ENCODE measurements around the gene PLEKHH1. TPM values are rescaled to one million over a fixed set of nuclear protein-coding genes. Genes with fewer than 3 reads are reported as not detected.

PLEKHH1 gene
- total RNA-seq, 2 experiments from 2014 or later: 0.53 to 0.63 TPM

DNA sequence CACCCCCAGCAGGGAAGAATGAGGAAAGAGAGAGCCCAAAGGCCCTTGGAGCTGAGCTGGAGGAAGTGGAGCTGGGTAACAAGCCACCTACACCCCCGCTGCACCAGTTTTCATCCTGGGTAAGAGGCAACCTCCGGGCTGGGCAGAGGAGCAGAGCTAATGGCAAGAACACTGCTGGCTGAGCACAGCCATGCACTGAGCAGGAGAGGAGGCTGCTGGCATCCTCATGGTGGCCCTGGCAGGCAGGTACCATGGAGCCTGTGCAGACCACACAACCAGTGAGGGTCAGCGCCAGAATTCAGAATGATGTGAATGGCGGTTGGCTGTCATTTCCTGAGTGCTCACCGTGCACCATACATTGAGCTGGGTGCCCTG lies 29.7 kb downstream of the PLEKHH1 start:
- peaks cover 8% of the 10 kb centered on the region for H3K27me3 Mint-ChIP-seq
- H3K9me3 Mint-ChIP-seq: no peaks in the 10 kb centered on the region
- DNase-seq: no peak
- ChIA-PET CTCF (interaction anchor here (1.8 kb wide), 1 partner anchor 8 kb away, joined by 6 read pairs; no protein-coding TSS in a partner anchor), POLR2A (no interaction called here)
- no peaks in the 10 kb centered on the region for H3K36me3 Mint-ChIP-seq (ENCODE audit: low read depth)
- H3K4me1 Mint-ChIP-seq: peaks cover 6% of the 10 kb centered on the region
- H3K4me3 Mint-ChIP-seq: no peak overlapping the region
- no peak overlapping the region for H3K27ac Mint-ChIP-seq

DNA sequence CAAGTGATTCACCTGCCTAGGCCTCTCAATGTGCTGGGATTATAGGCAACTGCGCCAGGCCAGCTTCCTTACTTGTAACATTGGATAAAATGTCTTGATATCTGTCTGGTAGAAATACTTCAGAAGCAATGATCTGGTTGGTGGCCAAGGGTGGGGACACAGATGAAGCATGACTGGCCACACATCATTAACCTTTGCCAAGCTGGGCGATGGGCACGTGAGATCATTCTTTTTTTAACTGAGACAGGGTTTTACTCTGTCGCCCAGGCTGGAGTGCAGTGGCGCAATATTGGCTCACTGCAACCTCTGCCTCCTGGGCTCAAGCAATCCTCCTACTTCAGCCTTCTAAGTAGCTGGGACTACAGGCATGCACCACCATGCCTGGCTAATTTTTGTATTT lies 31.1 kb downstream of the PLEKHH1 start:
- no peak for DNase-seq
- Mint-ChIP-seq H3K4me1 (peaks cover 6% of the 10 kb centered on the region), H3K27ac (no peak overlapping the region), H3K9me3 (no peaks in the 10 kb centered on the region), H3K36me3 (ENCODE audit: low read depth) (no peaks in the 10 kb centered on the region), H3K4me3 (no peak overlapping the region), H3K27me3 (peaks cover 1% of the 10 kb centered on the region)
- POLR2A ChIA-PET: no interaction called here
- CTCF ChIA-PET: interaction anchor here (1.9 to 2.2 kb wide), 2 partner anchors 38 to 140 kb away, joined by 5 to 6 read pairs; no protein-coding TSS in a partner anchor

DNA sequence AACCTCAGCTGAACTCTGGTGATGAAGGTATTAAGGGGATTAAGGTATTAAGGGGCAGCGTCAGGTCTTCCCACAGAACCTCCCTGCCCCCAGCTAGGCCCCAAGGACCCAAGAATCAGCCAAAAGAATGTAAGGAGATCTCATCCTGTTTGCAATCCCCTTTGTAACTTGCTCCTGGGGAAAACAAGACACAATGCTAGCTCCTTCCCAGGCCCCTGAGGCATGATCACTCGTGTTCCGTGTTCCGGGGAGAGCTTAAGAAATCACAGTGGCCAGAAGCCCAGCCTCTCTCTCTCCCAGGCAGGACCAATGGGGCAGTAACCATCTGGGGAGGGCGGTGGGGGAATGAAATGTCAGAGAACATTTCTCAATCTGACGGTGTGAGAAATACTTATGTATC lies 33.8 kb downstream of the PLEKHH1 start:
- Mint-ChIP-seq H3K27ac (no peak overlapping the region), H3K9me3 (no peaks in the 10 kb centered on the region), H3K27me3 (no peaks in the 10 kb centered on the region), H3K36me3 (ENCODE audit: low read depth) (no peaks in the 10 kb centered on the region), H3K4me3 (no peak overlapping the region), H3K4me1 (peaks cover 6% of the 10 kb centered on the region)
- DNase-seq: no peak
- ChIA-PET POLR2A (no interaction called here), CTCF (interaction anchor here (1.0 to 1.8 kb wide), 2 partner anchors 40 to 139 kb away, joined by 3 to 6 read pairs; no protein-coding TSS in a partner anchor)

DNA sequence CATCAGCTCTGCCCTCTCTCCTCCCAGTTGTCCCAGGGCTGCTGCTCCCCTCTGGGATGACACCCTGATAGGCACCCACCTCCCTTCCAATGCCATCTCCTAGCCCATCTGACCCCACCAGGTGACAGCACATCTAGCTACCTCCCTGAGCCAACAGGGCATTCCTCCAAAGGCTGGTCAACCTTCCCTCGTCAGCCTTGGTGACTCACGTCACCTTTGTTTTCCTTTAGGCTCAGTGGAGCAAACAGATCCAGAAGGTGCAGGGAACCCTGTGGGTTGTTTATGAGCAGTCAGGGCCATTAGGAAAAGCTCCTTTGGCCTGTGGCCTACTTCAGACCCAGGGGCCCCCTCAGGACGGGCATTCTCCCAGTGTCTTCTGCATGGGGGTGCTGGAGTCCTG lies 34.6 kb downstream of the PLEKHH1 start:
- Mint-ChIP-seq H3K4me1 (peaks cover 6% of the 10 kb centered on the region), H3K36me3 (ENCODE audit: low read depth) (no peaks in the 10 kb centered on the region), H3K9me3 (no peaks in the 10 kb centered on the region), H3K4me3 (no peak overlapping the region), H3K27me3 (no peaks in the 10 kb centered on the region), H3K27ac (no peak overlapping the region)
- ChIA-PET CTCF (interaction anchor here (1.0 kb wide), 1 partner anchor 41 kb away, joined by 3 read pairs; no protein-coding TSS in a partner anchor), POLR2A (no interaction called here)
- DNase-seq: no peak

DNA sequence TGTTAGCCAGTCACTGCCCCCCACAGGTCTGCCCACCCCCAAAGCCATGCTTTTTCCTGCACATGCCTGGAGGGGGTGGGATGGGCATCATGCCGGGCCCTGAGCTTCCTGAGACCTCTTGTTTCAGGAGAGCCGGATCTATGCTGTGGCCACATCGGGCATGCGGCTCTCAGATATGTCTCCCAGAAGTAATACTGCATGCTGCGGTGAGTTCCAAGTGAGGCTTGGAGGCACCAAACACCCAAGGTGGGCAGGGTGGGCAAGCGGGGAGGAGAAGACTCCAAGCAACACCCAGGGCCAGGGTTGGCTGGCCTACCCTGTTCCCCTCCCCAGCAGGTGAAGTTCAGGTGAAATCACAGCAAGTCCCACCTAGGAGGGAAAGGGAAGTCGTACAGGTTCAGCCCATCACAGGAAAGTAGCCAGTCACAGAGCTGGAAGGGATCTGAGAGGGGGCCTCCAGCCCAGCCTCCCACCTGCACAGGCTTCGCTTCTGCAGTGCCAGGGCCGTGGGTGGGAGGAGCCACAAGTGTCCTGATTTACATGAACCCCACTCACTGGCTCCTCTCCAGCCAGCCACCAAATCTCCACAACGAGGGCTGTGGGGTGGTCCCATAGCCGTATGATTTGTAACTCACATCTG lies 36.0 kb downstream of the PLEKHH1 start:
- CTCF ChIA-PET: interaction anchor here (1.8 to 4.8 kb wide), 3 partner anchors 42 to 141 kb away, joined by 8 to 137 read pairs (median 42); no protein-coding TSS in a partner anchor
- Mint-ChIP-seq H3K4me3 (no peak overlapping the region), H3K9me3 (no peaks in the 10 kb centered on the region), H3K36me3 (ENCODE audit: low read depth) (no peaks in the 10 kb centered on the region), H3K27me3 (no peaks in the 10 kb centered on the region), H3K4me1 (peaks cover 6% of the 10 kb centered on the region), H3K27ac (no peak overlapping the region)
- no peak for DNase-seq
- POLR2A ChIA-PET: no interaction called here

DNA sequence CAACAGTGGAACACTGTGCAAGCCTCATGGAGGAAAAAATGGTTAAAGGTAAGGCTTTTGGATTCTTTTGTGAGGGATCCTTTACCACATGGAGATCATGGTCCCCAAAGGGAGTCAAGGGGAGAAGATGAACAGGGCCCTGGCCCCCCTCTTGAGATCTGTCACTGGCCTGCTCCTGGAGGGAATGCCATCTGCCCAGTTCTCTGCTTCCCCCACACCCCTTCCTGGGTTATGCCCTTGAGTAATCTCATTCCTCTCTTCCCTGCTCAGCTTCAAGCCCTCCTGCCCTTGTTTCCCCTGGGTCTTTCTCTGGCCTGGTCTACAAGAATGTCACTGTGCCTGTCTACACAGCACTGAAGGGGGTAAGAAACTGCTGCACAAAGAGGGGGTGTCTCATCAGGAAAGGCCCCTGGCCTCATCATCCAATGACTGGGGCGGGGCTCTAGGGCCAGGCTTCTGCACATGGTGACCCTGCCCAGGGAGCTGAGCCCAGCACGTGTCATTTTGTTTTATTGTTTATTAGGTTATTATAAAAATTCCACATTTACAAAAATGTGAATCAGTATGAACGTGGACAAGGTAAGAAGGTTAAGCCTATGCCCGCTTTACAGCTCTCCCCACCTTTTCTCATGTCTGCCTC lies 36.7 kb downstream of the PLEKHH1 start:
- no peak for DNase-seq

DNA sequence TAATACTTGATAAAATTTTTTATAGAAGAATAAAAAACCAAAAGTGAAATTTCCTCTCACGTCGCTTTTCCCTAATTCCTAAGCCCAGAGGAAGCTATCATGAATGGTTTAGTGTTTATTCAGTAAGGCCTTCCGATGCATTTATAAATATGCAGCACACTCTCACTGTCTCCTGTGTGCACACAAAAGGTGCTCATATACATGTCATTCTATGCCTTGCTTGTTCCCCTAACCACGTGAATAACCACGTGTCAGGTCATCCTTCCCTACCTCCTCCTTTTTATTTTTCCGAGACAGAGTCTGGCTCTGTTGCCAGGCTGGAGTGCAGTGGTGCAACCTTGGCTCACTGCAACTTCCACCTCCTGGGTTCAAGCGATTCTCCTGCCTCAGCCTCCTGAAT lies 37.4 kb downstream of the PLEKHH1 start:
- Mint-ChIP-seq H3K27me3 (no peaks in the 10 kb centered on the region), H3K4me1 (peaks cover 6% of the 10 kb centered on the region), H3K9me3 (no peaks in the 10 kb centered on the region), H3K27ac (no peak overlapping the region), H3K4me3 (no peak overlapping the region), H3K36me3 (ENCODE audit: low read depth) (no peaks in the 10 kb centered on the region)
- POLR2A ChIA-PET: interaction anchor here (1.9 kb wide), 1 partner anchor 143 kb away, joined by 5 read pairs; no protein-coding TSS in a partner anchor
- no peak for DNase-seq
- CTCF ChIA-PET: interaction anchor here (0.9 to 4.8 kb wide), 13 partner anchors 8 to 150 kb away, joined by 3 to 137 read pairs (median 6); partner anchors contain the start of gene TMEM229B

More for the DNA sequence above, 36.7 kb downstream of the PLEKHH1 start:
- ChIA-PET CTCF (interaction anchor here (0.9 to 4.8 kb wide), 8 partner anchors 8 to 142 kb away, joined by 3 to 137 read pairs (median 6); no protein-coding TSS in a partner anchor), POLR2A (no interaction called here)
- Mint-ChIP-seq H3K27ac (no peak overlapping the region), H3K9me3 (no peaks in the 10 kb centered on the region), H3K4me3 (no peak overlapping the region), H3K36me3 (ENCODE audit: low read depth) (no peaks in the 10 kb centered on the region), H3K4me1 (peaks cover 6% of the 10 kb centered on the region), H3K27me3 (no peaks in the 10 kb centered on the region)

DNA sequence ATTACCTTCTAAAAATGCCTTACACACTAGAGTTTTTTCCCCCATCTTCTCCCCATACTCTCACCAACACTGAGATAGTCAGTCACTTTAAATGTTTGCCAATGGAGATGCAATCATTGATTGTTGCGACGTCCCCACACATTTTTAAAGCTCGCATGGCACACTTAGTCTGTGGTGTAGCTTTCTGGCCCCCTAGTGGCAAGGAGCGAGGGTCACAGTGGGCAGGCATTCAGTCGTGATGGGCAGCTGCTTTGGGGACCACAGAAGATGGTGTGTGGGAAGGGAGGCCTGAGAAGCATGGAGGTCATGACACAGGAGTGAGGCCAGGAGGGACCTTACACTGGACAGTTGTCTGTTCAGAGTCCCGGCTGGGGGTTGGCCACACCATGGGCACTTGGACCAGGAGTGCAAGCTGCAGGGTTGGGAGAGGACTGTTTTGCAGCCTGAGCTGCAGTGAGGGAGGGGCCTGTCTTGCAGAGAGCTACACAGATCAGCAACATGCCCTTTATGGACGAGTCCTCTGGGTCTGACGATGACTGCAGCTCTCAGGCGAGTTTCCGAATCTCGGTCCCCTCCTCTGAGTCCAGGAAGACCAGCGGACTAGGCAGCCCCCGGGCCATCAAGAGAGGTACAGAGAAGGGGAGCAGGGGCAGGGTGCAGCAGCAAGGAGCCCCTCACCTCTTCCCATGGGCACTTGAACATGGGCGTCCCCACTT lies 38.3 kb downstream of the PLEKHH1 start:
- DNase-seq: peak; percentile 71
- Mint-ChIP-seq H3K9me3 (no peaks in the 10 kb centered on the region), H3K36me3 (ENCODE audit: low read depth) (no peaks in the 10 kb centered on the region), H3K27ac (no peak overlapping the region), H3K4me3 (no peak overlapping the region), H3K4me1 (peaks cover 6% of the 10 kb centered on the region), H3K27me3 (no peaks in the 10 kb centered on the region)
- CTCF ChIA-PET: interaction anchor here (0.8 to 4.8 kb wide), 32 partner anchors 9 to 212 kb away, joined by 3 to 137 read pairs (median 4); partner anchors contain the start of genes ATP6V1D, PIGH, PLEK2 and TMEM229B
- POLR2A ChIA-PET: interaction anchor here (0.8 to 1.9 kb wide), 8 partner anchors 9 to 146 kb away, joined by 3 to 5 read pairs (median 4); partner anchors contain the start of gene PIGH

DNA sequence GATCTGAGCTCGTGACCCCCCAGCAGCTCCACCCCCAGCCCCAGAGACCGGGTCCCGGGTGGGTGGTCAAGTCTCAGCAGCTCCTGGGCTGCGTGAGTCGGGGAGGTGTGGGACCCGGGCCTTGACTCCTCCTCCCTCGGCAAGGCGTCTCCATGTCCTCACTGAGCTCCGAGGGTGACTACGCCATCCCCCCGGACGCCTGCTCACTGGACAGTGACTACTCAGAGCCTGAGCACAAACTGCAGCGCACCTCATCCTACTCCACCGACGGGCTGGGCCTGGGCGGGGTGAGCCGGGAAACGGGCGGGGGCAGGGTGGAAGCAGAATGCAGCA lies 38.9 kb downstream of the PLEKHH1 start:
- H3K27ac Mint-ChIP-seq: no peak overlapping the region
- no peaks in the 10 kb centered on the region for H3K36me3 Mint-ChIP-seq (ENCODE audit: low read depth)
- CTCF ChIA-PET: interaction anchor here (0.9 to 4.8 kb wide), 22 partner anchors 9 to 212 kb away, joined by 3 to 137 read pairs (median 5); partner anchors contain the start of genes ATP6V1D, PIGH and PLEK2
- no peaks in the 10 kb centered on the region for H3K27me3 Mint-ChIP-seq
- peaks cover 6% of the 10 kb centered on the region for H3K4me1 Mint-ChIP-seq
- POLR2A ChIA-PET: interaction anchor here (0.8 to 1.9 kb wide), 6 partner anchors 28 to 147 kb away, joined by 3 to 5 read pairs (median 4); partner anchors contain the start of gene PIGH
- DNase-seq: no peak
- H3K9me3 Mint-ChIP-seq: no peaks in the 10 kb centered on the region
- no peak overlapping the region for H3K4me3 Mint-ChIP-seq

DNA sequence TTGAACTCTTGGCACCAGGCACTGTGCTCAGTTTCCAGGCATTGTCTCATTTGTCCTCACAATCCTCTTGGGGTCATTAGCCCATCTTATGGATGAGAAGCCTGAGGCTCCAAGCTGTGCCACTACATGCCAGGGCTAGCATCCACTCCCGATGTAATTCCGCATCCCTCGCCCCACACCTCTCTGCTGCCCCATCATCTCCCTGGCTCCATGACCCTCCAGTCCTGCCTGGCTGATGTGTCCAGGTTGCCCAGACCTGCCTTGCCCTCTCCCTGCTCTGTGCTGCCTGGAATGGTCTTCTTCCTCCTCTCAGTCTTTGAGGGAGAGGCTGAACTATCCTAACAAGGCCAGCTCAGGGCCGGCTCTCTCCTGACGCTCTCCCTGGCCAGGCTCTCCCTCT lies 39.5 kb downstream of the PLEKHH1 start:
- DNase-seq: no peak
- POLR2A ChIA-PET: interaction anchor here (0.8 to 1.5 kb wide), 2 partner anchors 85 to 148 kb away, joined by 3 to 4 read pairs; no protein-coding TSS in a partner anchor
- H3K4me3 Mint-ChIP-seq: no peak overlapping the region
- CTCF ChIA-PET: interaction anchor here (1.1 to 4.8 kb wide), 8 partner anchors 8 to 195 kb away, joined by 4 to 137 read pairs (median 15); no protein-coding TSS in a partner anchor
- no peak overlapping the region for H3K27ac Mint-ChIP-seq
- H3K27me3 Mint-ChIP-seq: no peaks in the 10 kb centered on the region
- H3K4me1 Mint-ChIP-seq: no peaks in the 10 kb centered on the region
- no peaks in the 10 kb centered on the region for H3K9me3 Mint-ChIP-seq
- H3K36me3 Mint-ChIP-seq (ENCODE audit: low read depth): no peaks in the 10 kb centered on the region

DNA sequence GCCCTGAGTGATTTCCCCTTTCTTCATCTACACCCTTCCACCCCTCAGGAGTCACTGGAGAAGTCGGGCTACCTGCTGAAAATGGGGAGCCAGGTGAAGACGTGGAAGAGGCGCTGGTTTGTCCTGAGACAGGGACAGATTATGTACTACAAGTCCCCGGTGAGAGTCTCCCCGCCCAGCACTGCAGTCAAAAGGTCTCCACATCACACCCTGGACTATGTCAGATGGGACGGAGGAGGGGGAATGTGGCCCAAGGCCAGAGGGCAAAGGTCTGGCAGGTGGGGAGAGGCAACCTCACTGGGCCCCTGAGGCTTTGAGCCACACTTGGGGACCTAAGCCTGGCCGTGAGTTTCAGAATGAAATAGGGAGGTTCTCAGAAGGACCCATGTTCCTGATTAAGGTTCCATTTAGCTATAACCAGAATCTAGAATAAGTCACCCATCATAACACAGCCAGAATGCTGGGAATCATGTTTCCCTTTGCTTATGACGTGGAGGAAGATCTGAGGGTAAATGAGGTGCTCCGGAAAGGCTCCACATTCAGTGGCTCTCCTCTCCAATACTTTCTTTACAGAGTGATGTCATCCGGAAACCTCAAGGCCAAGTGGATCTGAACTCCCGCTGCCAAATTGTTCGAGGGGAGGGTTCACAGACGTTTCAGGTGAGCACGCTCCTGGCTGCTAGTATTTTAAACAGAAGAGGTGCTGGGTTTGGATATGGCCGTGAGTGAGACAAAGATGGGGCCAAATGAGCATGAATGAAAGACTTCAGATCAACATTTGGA lies 40.3 kb downstream of the PLEKHH1 start:
- Mint-ChIP-seq H3K27me3 (no peaks in the 10 kb centered on the region), H3K9me3 (no peaks in the 10 kb centered on the region), H3K4me3 (no peak overlapping the region), H3K4me1 (no peaks in the 10 kb centered on the region), H3K36me3 (ENCODE audit: low read depth) (no peaks in the 10 kb centered on the region), H3K27ac (no peak overlapping the region)
- DNase-seq: no peak
- ChIA-PET CTCF (interaction anchor here (1.1 to 4.8 kb wide), 3 partner anchors 46 to 145 kb away, joined by 3 to 137 read pairs (median 42); no protein-coding TSS in a partner anchor), POLR2A (no interaction called here)

DNA sequence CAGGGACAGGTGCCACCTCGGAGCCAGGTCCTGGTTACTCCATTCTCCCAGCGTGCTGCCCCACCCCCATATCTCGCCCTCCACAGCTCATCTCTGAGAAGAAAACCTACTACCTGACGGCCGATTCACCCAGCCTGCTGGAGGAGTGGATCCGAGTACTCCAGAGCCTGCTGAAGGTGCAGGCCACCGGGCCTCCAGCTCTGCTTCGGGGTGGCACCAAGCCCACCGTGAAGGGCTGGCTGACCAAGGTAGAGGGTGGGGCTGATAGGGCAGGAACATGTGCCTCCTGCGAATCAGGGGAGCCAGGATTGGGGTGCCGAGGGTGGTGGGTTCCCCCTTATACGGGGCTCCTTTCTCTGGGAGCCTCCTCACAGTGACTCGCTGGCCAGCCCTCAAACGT lies 41.1 kb downstream of the PLEKHH1 start:
- Mint-ChIP-seq H3K27ac (no peak overlapping the region), H3K4me3 (no peak overlapping the region), H3K36me3 (ENCODE audit: low read depth) (no peaks in the 10 kb centered on the region), H3K27me3 (no peaks in the 10 kb centered on the region), H3K9me3 (no peaks in the 10 kb centered on the region), H3K4me1 (no peaks in the 10 kb centered on the region)
- ChIA-PET POLR2A (no interaction called here), CTCF (interaction anchor here (1.1 kb wide), 2 partner anchors 112 to 148 kb away, joined by 3 read pairs; no protein-coding TSS in a partner anchor)
- DNase-seq: no peak
